ENCODE results near the gene CHD2.

GRCh38 chr15:93063262-93063671, 163.1 kb downstream of the CHD2 start:
- TF ChIP-seq POLR2AphosphoS5 (IDR thresholded peaks at IDR 0.05; ENCODE audit: low read depth, low read length) (no peak), SIN3A (IDR thresholded peaks at IDR 0.05; ENCODE audit: borderline replicate concordance, insufficient read depth, low read depth, low read length) (no peak), TCF7L2 (IDR thresholded peaks at IDR 0.05; ENCODE audit: low read depth, low read length) (no peak)
- TF ChIP-seq, protein P1, sequence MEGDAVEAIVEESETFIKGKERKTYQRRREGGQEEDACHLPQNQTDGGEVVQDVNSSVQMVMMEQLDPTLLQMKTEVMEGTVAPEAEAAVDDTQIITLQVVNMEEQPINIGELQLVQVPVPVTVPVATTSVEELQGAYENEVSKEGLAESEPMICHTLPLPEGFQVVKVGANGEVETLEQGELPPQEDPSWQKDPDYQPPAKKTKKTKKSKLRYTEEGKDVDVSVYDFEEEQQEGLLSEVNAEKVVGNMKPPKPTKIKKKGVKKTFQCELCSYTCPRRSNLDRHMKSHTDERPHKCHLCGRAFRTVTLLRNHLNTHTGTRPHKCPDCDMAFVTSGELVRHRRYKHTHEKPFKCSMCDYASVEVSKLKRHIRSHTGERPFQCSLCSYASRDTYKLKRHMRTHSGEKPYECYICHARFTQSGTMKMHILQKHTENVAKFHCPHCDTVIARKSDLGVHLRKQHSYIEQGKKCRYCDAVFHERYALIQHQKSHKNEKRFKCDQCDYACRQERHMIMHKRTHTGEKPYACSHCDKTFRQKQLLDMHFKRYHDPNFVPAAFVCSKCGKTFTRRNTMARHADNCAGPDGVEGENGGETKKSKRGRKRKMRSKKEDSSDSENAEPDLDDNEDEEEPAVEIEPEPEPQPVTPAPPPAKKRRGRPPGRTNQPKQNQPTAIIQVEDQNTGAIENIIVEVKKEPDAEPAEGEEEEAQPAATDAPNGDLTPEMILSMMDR (IDR thresholded peaks at IDR 0.05) = no peak
- TF ChIP-seq, protein P2, sequence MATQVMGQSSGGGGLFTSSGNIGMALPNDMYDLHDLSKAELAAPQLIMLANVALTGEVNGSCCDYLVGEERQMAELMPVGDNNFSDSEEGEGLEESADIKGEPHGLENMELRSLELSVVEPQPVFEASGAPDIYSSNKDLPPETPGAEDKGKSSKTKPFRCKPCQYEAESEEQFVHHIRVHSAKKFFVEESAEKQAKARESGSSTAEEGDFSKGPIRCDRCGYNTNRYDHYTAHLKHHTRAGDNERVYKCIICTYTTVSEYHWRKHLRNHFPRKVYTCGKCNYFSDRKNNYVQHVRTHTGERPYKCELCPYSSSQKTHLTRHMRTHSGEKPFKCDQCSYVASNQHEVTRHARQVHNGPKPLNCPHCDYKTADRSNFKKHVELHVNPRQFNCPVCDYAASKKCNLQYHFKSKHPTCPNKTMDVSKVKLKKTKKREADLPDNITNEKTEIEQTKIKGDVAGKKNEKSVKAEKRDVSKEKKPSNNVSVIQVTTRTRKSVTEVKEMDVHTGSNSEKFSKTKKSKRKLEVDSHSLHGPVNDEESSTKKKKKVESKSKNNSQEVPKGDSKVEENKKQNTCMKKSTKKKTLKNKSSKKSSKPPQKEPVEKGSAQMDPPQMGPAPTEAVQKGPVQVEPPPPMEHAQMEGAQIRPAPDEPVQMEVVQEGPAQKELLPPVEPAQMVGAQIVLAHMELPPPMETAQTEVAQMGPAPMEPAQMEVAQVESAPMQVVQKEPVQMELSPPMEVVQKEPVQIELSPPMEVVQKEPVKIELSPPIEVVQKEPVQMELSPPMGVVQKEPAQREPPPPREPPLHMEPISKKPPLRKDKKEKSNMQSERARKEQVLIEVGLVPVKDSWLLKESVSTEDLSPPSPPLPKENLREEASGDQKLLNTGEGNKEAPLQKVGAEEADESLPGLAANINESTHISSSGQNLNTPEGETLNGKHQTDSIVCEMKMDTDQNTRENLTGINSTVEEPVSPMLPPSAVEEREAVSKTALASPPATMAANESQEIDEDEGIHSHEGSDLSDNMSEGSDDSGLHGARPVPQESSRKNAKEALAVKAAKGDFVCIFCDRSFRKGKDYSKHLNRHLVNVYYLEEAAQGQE (IDR thresholded peaks at IDR 0.05; ENCODE audit: insufficient read depth in 1 of 2, low read depth in 2 of 2, low read length in 1 of 2) = no peak
